Small intestine (tissue), 7 donors: ENCODE results near the gene ERCC1. TPM values are rescaled to one million over a fixed set of nuclear protein-coding genes. Genes with fewer than 3 reads are reported as not detected.
"Not testable (repeated sequence)": the region's sequence is repeated elsewhere in the genome, so short reads cannot be mapped to it uniquely, and the experiment has no call there.

Source experiments
- DNase-seq, 2 donors: peaks; one replicate each; pipeline versions ENCODE4 v3.0.0 to v3.0.0-alpha.2; 2013
- FAIRE-seq: peaks from 2 replicates; lab custom pipeline; 2012; peaks lifted over from hg19 to GRCh38; lab: Jason Lieb, UNC
- H3K27ac ChIP-seq, 3 donors: one replicate each; pipeline ENCODE4 v1.5.1; 2013; ENCODE audit warnings: low read length in 2 of 3, mild to moderate bottlenecking in 2 of 3, control low read depth in 1 of 3, inconsistent platforms in 1 of 3, low read depth in 1 of 3, moderate library complexity in 1 of 3
- H3K27me3 ChIP-seq, 3 donors: one replicate each; pipeline ENCODE4 v1.6.1; 2013; ENCODE audit warnings: low read length in 3 of 3, inconsistent platforms in 1 of 3; ENCODE audit not compliant: control insufficient read depth in 3 of 3, insufficient read depth in 3 of 3
- H3K36me3 ChIP-seq, 3 donors: one replicate each; pipeline ENCODE4 v1.6.1; 2013; ENCODE audit warnings: low read length in 3 of 3, inconsistent platforms in 1 of 3, low read depth in 1 of 3, mild to moderate bottlenecking in 1 of 3, moderate library complexity in 1 of 3; ENCODE audit not compliant: control insufficient read depth in 3 of 3, insufficient read depth in 2 of 3
- H3K4me1 ChIP-seq, 3 donors: one replicate each; pipeline ENCODE4 v1.6.1; 2013; ENCODE audit warnings: low read length in 2 of 3, inconsistent platforms in 1 of 3, low read depth in 1 of 3, mild to moderate bottlenecking in 1 of 3, moderate library complexity in 1 of 3; ENCODE audit not compliant: control insufficient read depth in 3 of 3, insufficient read depth in 2 of 3
- H3K4me3 ChIP-seq, 3 donors: one replicate each; pipeline ENCODE4 v1.5.1; 2013; ENCODE audit warnings: low read length in 3 of 3, control low read depth in 1 of 3, inconsistent platforms in 1 of 3, low read depth in 1 of 3, mild to moderate bottlenecking in 1 of 3, moderate library complexity in 1 of 3
- H3K9me3 ChIP-seq, 2 donors: one replicate each; pipeline ENCODE4 v1.6.1; 2013; ENCODE audit warnings: low read depth in 1 of 2, low read length in 1 of 2; ENCODE audit not compliant: control insufficient read depth in 2 of 2, insufficient read depth in 1 of 2
- WGBS, 3 donors: extraction: QIAGEN DNeasy Blood & Tissue Kit; methylation state at CpG; one replicate each; pipeline ENCODE4 v1.1.7; 2013; 5-methylcytosine and 5-hydroxymethylcytosine counted together
- polyA plus RNA-seq, 4 donors: library from polyadenylated mRNA; stranded (reverse) in 3 of 4; unstranded in 1 of 4; fragments of 200-250 nt in 3 of 4; fragments of 120-200 nt in 1 of 4; gene quantifications; one replicate each; pipeline versions ENCODE4 v1.2.1 to v1.2.3, GENCODE V29; 2013
- donor health status: healthy with polysubstance abuse.
- donor health status: control.
- donor health status: control.
- donor health status: Bipolar disorder and iron deficiency.
- donor health status: healthy.

Gene ERCC1
- polyA plus RNA-seq, 4 donors, result 30.3 to 55.0 (median 37.5) TPM

GRCh38 chr19:45420871-45421270 lies 2.8 kb downstream of the ERCC1 start:
- no peak overlapping the region for H3K27ac ChIP-seq

DNA sequence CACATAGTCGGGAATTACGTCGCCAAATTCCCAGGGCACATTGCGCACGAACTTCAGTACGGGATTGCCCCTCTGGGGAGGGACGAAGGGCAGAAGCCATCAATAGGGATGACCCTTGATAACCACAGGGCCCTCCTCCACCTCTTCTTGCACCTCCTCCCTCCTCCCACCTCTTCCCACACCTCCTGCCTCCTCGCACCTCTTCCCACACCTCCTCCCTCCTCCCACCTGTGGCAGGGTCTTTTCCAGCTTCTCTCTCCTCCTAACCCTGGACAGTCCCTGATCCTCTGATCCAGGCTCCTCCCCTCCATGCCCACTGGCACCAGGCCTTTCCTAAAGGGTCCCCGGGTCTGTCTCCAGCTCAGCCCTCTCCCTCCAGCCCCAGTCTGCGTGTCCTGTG lies 3.4 kb downstream of the ERCC1 start:
- H3K4me1 ChIP-seq, result peaks cover 2 to 19% (median 7%) of the 10 kb centered on the region in 3 donors
- no peak for DNase-seq
- peaks cover 0 to 66% (median 0%) of the 10 kb centered on the region in 3 donors for H3K36me3 ChIP-seq
- no peaks in the 10 kb centered on the region for H3K27me3 ChIP-seq
- no peaks in the 10 kb centered on the region for H3K9me3 ChIP-seq
- 79 to 87% (median 85%) methylated on average over 10 of the region's 10 CpGs for WGBS, 3 donors
- H3K27ac ChIP-seq, result no peak overlapping the region
- H3K4me3 ChIP-seq, result no peak overlapping the region
- no peak for FAIRE-seq

More at GRCh38 chr19:45420871-45421270, 2.8 kb downstream of the ERCC1 start:
- Histone ChIP-seq H3K36me3 (peaks cover 0 to 61% (median 0%) of the 10 kb centered on the region in 3 donors), H3K4me1 (peaks cover 2 to 19% (median 7%) of the 10 kb centered on the region in 3 donors), H3K9me3 (no peaks in the 10 kb centered on the region), H3K27me3 (no peaks in the 10 kb centered on the region), H3K4me3 (no peak overlapping the region)
- DNase-seq (no peak), FAIRE-seq (no peak)
- 81 to 91% (median 86%) methylated on average over 6 of the region's 6 CpGs for WGBS, 3 donors

- Histone ChIP-seq H3K4me3 (no peak overlapping the region), H3K27ac (no peak overlapping the region), H3K4me1 (peaks cover 2 to 16% (median 7%) of the 10 kb centered on the region in 3 donors), H3K9me3 (no peaks in the 10 kb centered on the region), H3K36me3 (peaks cover 0 to 67% (median 0%) of the 10 kb centered on the region in 3 donors), H3K27me3 (no peaks in the 10 kb centered on the region)
- FAIRE-seq (no peak), DNase-seq (no peak)
- WGBS, 3 donors, result 50 to 69% (median 63%) methylated on average over 3 of the region's 3 CpGs
These were observed 3.8 kb downstream of the ERCC1 start for GRCh38 chr19:45419895-45420294.

GRCh38 chr19:45419396-45419795 lies 4.3 kb downstream of the ERCC1 start:
- H3K9me3 ChIP-seq, result no peaks in the 10 kb centered on the region
- H3K4me3 ChIP-seq, result no peak overlapping the region
- FAIRE-seq (no peak), DNase-seq (no peak)
- peaks cover 2 to 12% (median 7%) of the 10 kb centered on the region in 3 donors for H3K4me1 ChIP-seq
- 44 to 64% (median 46%) methylated on average over 4 of the region's 4 CpGs for WGBS, 3 donors
- H3K27me3 ChIP-seq, result no peaks in the 10 kb centered on the region
- H3K27ac ChIP-seq, result no peak overlapping the region
- peaks cover 0 to 72% (median 0%) of the 10 kb centered on the region in 3 donors for H3K36me3 ChIP-seq

DNA sequence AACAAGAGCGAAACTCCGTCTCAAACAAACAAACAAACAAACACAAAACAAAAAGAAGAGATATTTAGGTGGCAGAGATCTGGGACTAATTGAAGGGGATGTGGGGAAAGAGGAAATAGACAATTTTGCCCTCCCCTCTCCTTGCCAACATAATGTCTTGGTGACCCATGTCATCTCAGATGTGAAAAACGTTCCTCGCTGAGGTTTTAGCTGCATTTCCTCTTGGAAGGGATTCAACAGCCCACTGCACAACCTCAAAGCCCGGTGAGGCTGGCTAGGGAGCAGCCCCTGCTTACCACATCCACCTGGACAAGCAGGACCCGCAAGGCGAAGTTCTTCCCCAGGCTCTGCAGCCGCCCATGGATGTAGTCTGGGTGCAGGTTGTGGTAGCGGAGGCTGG lies 4.9 kb downstream of the ERCC1 start:
- peaks cover 0 to 78% (median 0%) of the 10 kb centered on the region in 3 donors for H3K36me3 ChIP-seq
- no peak for FAIRE-seq

DNA sequence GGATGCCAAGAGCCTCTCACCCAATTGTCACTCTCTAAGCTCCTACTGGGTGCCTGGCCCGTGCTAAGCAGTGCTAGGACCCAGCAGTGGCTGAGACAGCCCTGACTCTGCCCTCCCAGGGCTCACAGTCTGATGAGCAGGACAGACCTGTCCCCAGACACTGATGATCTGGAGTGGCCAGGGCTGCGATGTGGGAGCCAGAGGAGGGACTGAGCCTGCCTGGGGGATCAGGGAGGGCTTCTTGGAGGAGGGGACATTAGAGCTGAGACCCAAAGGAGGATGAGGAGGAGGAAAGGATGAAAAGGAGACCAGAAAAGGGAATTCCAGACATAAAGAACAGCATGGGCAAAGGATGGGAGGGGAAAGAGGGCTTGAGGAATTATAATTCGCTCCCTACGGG lies 6.6 kb downstream of the ERCC1 start:
- DNase-seq (no peak), FAIRE-seq (no peak)
- WGBS, 3 donors, result 69 to 91% (median 82%) methylated on average over 4 of the region's 4 CpGs
- H3K9me3 ChIP-seq, result no peaks in the 10 kb centered on the region
- no peaks in the 10 kb centered on the region for H3K27me3 ChIP-seq
- no peaks in the 10 kb centered on the region for H3K4me1 ChIP-seq
- peaks cover 2 to 85% (median 6%) of the 10 kb centered on the region in 3 donors for H3K36me3 ChIP-seq
- H3K4me3 ChIP-seq, result peak overlapping the region in 1 of 3 donors; percentile 18
- no peak overlapping the region for H3K27ac ChIP-seq

More for the DNA sequence above, 4.9 kb downstream of the ERCC1 start:
- 73 to 86% (median 77%) methylated on average over 9 of the region's 9 CpGs for WGBS, 3 donors
- H3K4me3 ChIP-seq, result no peak overlapping the region
- H3K27ac ChIP-seq, result no peak overlapping the region
- H3K4me1 ChIP-seq, result peaks cover 2 to 6% (median 3%) of the 10 kb centered on the region in 3 donors
- DNase-seq, result no peak
- no peaks in the 10 kb centered on the region for H3K27me3 ChIP-seq
- no peaks in the 10 kb centered on the region for H3K9me3 ChIP-seq

- WGBS, 3 donors, result 93 to 95% (median 95%) methylated on average over 8 of the region's 8 CpGs
- Histone ChIP-seq H3K4me3 (no peak overlapping the region), H3K27me3 (no peaks in the 10 kb centered on the region), H3K9me3 (no peaks in the 10 kb centered on the region), H3K4me1 (no peaks in the 10 kb centered on the region), H3K36me3 (peaks cover 2 to 67% (median 6%) of the 10 kb centered on the region in 3 donors), H3K27ac (no peak overlapping the region)
- FAIRE-seq (no peak), DNase-seq (no peak)
These were observed 9.2 kb downstream of the ERCC1 start for GRCh38 chr19:45414468-45414867.

DNA sequence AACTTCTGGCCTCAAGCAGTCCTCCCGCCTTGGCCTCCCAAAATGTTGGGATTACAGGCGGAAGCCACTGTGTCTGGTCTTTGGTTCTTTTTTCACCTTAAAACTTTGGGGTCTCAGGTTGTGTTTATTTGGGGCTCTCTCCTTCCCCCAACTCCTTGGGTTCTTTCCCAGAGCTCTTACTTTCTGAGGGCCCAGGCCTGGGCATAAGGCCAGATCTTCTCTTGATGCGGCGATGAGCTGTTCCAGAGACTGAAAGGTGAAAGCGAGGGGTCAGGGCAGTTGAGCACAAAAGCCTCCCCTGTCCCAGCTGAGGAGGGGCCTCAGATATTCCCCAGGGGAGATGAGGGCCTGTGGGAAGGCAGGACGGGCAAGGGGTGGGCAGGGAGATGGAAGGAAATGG lies 10.2 kb downstream of the ERCC1 start:
- H3K4me3 ChIP-seq, result no peak overlapping the region
- H3K36me3 ChIP-seq, result peaks cover 2 to 63% (median 6%) of the 10 kb centered on the region in 3 donors
- FAIRE-seq (no peak), DNase-seq (no peak)
- H3K4me1 ChIP-seq, result no peaks in the 10 kb centered on the region
- H3K27ac ChIP-seq, result no peak overlapping the region
- no peaks in the 10 kb centered on the region for H3K27me3 ChIP-seq
- H3K9me3 ChIP-seq, result no peaks in the 10 kb centered on the region
- 89 to 91% (median 91%) methylated on average over 6 of the region's 6 CpGs for WGBS, 3 donors

DNA sequence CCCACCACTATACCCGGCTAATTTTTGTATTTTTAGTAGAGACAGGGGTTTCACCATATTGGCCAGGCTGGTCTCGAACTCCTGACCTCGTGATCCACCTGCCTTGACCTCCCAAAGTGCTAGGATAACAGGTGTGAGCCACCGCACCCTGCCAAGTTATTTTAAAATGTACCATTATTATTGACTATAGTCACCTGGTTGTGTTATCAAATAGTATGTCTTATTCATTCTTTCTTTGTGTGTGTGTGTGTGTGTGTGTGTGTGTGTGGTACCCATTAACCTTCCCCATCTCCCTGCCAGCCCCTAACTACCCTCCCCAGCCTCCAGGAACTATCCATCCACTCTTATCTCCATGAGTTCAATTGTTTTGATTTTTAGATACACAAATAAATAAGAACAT lies 13.4 kb downstream of the ERCC1 start:
- DNase-seq, H3K9me3 ChIP-seq, H3K4me3 ChIP-seq, H3K27ac ChIP-seq, FAIRE-seq, H3K4me1 ChIP-seq, H3K27me3 ChIP-seq: not testable (repeated sequence)
- WGBS, 3 donors, result 95 to 97% (median 96%) methylated on average over 4 of the region's 4 CpGs
- peaks cover 2 to 37% (median 6%) of the 10 kb centered on the region in 3 donors for H3K36me3 ChIP-seq
